ENCODE measurements around the gene RASSF5.
"Not testable (repeated sequence)": the region's sequence is repeated elsewhere in the genome, so short reads cannot be mapped to it uniquely, and the experiment has no call there.

The RASSF5 gene

DNA sequence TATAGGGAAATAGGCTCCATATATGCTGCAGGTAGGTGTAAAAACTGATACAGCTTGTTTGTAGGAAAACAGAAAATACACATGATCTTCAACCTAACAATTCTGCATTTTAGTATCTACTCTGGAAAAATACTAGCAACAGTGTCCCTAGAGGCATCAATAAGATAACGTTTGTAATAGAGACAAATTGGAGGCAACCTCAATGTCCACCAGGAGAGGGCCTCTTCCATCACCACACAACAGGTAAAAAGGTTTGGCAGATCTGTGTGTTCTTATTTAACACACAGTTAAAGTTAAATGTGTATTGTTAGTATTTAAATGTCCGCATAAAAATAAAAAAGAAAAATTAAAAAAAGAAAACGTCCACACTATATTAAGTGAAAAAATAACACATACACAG lies 99.5 kb downstream of the RASSF5 start:
- Histone ChIP-seq H3K4me1 (ENCODE audit: insufficient read depth, poor library complexity, severe bottlenecking) (no peaks in the 10 kb centered on the region), H3K4me3 (ENCODE audit: severe bottlenecking) (no peak overlapping the region), H3K27me3 (ENCODE audit: insufficient read depth, poor library complexity, severe bottlenecking) (no peaks in the 10 kb centered on the region), H3K27ac (ENCODE audit: poor library complexity, severe bottlenecking) (no peak overlapping the region), H3K9me3 (ENCODE audit: severe bottlenecking) (no peaks in the 10 kb centered on the region), H3K36me3 (ENCODE audit: low read depth) (peaks cover 85% of the 10 kb centered on the region)
- peak; percentile 73; the same call in 2 of the 3 replicates for ATAC-seq (ENCODE audit: low read depth)
- TF ChIP-seq, protein P1, sequence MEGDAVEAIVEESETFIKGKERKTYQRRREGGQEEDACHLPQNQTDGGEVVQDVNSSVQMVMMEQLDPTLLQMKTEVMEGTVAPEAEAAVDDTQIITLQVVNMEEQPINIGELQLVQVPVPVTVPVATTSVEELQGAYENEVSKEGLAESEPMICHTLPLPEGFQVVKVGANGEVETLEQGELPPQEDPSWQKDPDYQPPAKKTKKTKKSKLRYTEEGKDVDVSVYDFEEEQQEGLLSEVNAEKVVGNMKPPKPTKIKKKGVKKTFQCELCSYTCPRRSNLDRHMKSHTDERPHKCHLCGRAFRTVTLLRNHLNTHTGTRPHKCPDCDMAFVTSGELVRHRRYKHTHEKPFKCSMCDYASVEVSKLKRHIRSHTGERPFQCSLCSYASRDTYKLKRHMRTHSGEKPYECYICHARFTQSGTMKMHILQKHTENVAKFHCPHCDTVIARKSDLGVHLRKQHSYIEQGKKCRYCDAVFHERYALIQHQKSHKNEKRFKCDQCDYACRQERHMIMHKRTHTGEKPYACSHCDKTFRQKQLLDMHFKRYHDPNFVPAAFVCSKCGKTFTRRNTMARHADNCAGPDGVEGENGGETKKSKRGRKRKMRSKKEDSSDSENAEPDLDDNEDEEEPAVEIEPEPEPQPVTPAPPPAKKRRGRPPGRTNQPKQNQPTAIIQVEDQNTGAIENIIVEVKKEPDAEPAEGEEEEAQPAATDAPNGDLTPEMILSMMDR (IDR thresholded peaks at IDR 0.05; ENCODE audit: poor library complexity, severe bottlenecking): peak; percentile 73
- DNase-seq (ENCODE audit: low spot score): no peak

DNA sequence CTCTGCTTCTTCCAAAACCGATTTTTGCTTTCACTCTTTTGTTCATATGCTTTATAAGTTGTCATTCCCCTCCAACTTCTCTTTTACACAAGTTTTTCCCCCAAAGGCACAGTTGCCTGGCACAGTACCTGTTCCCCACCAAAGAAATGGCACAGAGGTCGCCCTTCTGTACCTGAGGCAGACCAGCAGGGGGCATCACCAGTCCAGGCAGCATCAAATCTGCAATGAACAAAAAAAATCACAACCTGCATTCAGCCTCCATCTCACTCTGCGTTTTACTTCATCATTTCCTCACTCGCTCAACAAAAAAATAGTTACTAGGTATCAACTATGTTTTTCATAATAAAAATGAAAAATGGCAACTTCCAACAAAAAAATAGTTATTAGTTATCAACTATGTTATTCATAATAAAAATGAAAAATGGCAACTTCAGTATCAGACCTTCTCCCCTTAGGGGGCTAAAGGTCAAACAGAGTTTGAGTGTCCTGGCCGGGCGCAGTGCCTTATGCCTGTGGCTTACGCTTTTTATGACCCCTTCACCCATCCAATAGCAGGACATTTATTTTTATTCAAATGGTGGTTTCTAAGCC lies 100.9 kb downstream of the RASSF5 start:
- Histone ChIP-seq H3K9me3 (ENCODE audit: severe bottlenecking) (no peaks in the 10 kb centered on the region), H3K4me1 (ENCODE audit: insufficient read depth, poor library complexity, severe bottlenecking) (no peaks in the 10 kb centered on the region), H3K27me3 (ENCODE audit: insufficient read depth, poor library complexity, severe bottlenecking) (no peaks in the 10 kb centered on the region), H3K36me3 (ENCODE audit: low read depth) (peaks cover 72% of the 10 kb centered on the region), H3K27ac (ENCODE audit: poor library complexity, severe bottlenecking) (no peak overlapping the region), H3K4me3 (ENCODE audit: severe bottlenecking) (no peak overlapping the region)
- DNase-seq (ENCODE audit: low spot score): no peak
- no peak for ATAC-seq (ENCODE audit: low read depth)
- TF ChIP-seq, protein P1 (IDR thresholded peaks at IDR 0.05; ENCODE audit: poor library complexity, severe bottlenecking): peak; percentile 82

DNA sequence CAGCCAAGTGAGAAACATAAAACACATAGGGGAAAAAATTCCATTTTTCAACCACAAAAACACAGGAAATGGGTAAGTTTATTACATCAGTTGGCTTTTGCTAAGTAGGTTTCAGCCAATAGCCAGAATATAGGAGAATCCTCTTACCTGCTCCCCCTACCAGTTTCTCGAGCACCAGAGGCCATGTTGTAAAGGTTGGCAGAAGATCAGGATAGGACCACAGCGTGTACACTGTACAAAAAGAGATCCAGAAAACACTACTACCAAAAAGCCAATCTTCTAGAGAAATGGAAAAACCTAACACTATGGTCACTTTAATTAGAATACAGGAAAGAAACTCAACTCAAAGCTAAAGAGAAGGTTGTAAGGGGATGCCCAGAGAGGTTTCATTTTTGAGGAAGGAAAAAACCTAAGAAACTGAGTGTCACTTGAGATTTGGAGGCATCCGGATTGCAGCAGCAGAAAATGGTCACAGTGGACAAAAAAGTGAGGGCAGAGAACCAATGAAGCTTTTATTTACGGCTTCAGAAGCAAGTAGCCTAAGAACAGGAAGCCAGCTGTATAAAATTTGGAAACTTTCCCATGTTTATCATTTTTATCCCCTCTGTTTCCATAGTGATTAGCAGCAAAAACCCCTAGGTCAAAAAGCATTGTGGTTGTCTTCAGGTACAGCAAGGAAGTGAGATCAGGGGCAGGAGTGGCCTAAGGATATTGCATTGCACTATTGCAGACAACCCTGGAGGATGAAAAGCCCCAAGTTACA lies 102.1 kb downstream of the RASSF5 start:
- Histone ChIP-seq H3K27ac (ENCODE audit: poor library complexity, severe bottlenecking) (no peak overlapping the region), H3K36me3 (ENCODE audit: low read depth) (peaks cover 60% of the 10 kb centered on the region), H3K4me1 (ENCODE audit: insufficient read depth, poor library complexity, severe bottlenecking) (no peaks in the 10 kb centered on the region), H3K4me3 (ENCODE audit: severe bottlenecking) (no peak overlapping the region), H3K9me3 (ENCODE audit: severe bottlenecking) (no peaks in the 10 kb centered on the region), H3K27me3 (ENCODE audit: insufficient read depth, poor library complexity, severe bottlenecking) (no peaks in the 10 kb centered on the region)
- DNase-seq (ENCODE audit: low spot score) (no peak), ATAC-seq (ENCODE audit: low read depth) (no peak)
- TF ChIP-seq, protein P1 (IDR thresholded peaks at IDR 0.05; ENCODE audit: poor library complexity, severe bottlenecking): no peak

DNA sequence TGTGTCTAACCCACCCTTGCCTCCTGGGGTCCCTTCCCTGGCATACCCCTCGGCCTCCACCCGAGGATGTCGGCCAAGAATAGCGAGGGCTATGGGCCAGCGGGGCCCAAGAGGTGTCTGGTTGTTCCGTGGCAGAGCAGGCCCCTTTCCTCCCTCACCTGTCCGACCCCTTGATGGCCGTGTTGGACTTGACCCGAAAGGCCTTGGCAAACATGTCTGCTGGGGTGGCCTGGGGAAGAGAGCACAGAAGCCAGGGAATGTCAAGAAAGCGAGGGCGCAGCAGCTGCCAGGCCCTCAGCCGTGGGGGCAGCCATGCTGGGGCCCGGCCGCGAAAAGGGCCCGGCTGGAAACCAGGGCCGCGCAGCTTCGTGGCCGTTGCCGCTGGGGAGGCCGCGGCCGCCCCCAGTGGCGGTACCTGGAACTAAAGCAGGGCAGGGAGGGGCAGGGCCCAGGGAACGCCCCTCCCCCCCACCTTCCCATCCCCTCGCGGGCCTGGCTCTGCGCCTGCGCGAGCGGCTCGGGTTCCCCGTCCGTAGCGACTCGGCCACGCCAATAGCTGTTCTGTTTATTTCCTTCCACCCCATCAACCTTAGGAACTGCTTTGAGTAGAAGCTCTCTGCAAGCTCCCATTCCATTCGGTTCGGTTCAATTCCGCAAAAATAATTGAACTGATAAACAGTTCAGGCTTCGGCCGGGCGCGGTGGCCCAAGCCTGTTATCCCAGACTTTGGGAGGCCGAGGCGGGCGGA lies 105.0 kb downstream of the RASSF5 start, which contains the start of gene EIF2D:
Gene EIF2D, minus strand, starts transcription at position 337 of the 748 bp plus-strand sequence. Its CDS starts 123 bp downstream, at position 214.
- peak within 1 kb of the TSS; percentile 45 for H3K27ac ChIP-seq (ENCODE audit: poor library complexity, severe bottlenecking)
- ATAC-seq (ENCODE audit: low read depth) (peak; percentile 97), DNase-seq (ENCODE audit: low spot score) (peak; percentile 82)
- no peaks in the 10 kb centered on the region for H3K27me3 ChIP-seq (ENCODE audit: insufficient read depth, poor library complexity, severe bottlenecking)
- no peaks in the 10 kb centered on the region for H3K4me1 ChIP-seq (ENCODE audit: insufficient read depth, poor library complexity, severe bottlenecking)
- no peaks in the 10 kb centered on the region for H3K9me3 ChIP-seq (ENCODE audit: severe bottlenecking)
- peaks cover 31% of the 10 kb centered on the region for H3K36me3 ChIP-seq (ENCODE audit: low read depth)
- H3K4me3 ChIP-seq (ENCODE audit: severe bottlenecking): peak within 1 kb of the TSS; percentile 69
- TF ChIP-seq, protein P1 (IDR thresholded peaks at IDR 0.05; ENCODE audit: poor library complexity, severe bottlenecking): peak; percentile 94

DNA sequence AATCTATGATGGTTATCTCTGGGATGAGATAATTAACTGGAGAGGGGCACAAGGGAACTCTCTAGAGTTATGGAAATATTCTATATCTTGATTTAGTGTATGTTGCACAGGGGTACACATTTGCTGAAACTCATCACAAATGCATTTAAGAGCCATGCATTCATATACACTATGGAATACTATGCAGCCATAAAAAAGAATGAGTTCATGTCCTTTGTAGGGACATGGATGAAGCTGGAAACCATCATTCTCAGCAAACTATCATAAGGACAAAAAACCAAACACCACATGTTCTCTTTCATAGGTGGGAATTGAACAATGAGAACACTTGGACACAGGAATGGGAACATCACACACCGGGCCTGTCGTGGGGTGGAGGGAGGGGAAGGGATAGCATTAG lies 119.1 kb downstream of the RASSF5 start:
- not testable (repeated sequence) for H3K4me3 ChIP-seq (ENCODE audit: severe bottlenecking); H3K27ac ChIP-seq (ENCODE audit: poor library complexity, severe bottlenecking); DNase-seq (ENCODE audit: low spot score); H3K27me3 ChIP-seq (ENCODE audit: insufficient read depth, poor library complexity, severe bottlenecking); H3K4me1 ChIP-seq (ENCODE audit: insufficient read depth, poor library complexity, severe bottlenecking); H3K36me3 ChIP-seq (ENCODE audit: low read depth); ATAC-seq (ENCODE audit: low read depth); H3K9me3 ChIP-seq (ENCODE audit: severe bottlenecking)
